ENCODE results near the gene GLB1L3.

GLB1L3 gene

GRCh38 chr11:134365011-134365925, 89.1 kb downstream of the GLB1L3 start:
- DNase-seq = no peak

- no peak for DNase-seq
Observed at GRCh38 chr11:134366254-134366653, 90.1 kb downstream of the GLB1L3 start.

- no peak for DNase-seq
Observed at GRCh38 chr11:134367781-134368180, 91.6 kb downstream of the GLB1L3 start.
